RWPE1 (cell line): ENCODE results near the gene TFEB.

Source experiments
- CTCF ChIA-PET: fragments of 350-600 bp; sonication (Branson Sonifier 250); formaldehyde crosslinking; extraction: SDS; loops from one replicate; lab custom pipeline; 2021; lab: Yijun Ruan, JAX
- POLR2A ChIA-PET: fragments of 400-600 bp; formaldehyde crosslinking; extraction: SDS; loops from one replicate; lab custom pipeline; 2020; ENCODE audit warnings: antibody characterized with exemption; ENCODE audit not compliant: low non-redundant PET; lab: Yijun Ruan, JAX
- DNase-seq: peaks from one replicate; pipeline ENCODE4 v3.0.0; 2012; ENCODE audit warnings: low spot score
- H3K27ac ChIP-seq: fragments of 450-650 bp; 2 replicates; pipeline ENCODE4 v1.5.1; 2017
- TF ChIP-seq, protein P1 (sequence below): fragments of 450-650 bp; conservative IDR thresholded peaks from 2 replicates; pipeline ENCODE4 v1.5.1; 2017; ENCODE audit warnings: low read depth, mild to moderate bottlenecking

The TFEB gene

DNA sequence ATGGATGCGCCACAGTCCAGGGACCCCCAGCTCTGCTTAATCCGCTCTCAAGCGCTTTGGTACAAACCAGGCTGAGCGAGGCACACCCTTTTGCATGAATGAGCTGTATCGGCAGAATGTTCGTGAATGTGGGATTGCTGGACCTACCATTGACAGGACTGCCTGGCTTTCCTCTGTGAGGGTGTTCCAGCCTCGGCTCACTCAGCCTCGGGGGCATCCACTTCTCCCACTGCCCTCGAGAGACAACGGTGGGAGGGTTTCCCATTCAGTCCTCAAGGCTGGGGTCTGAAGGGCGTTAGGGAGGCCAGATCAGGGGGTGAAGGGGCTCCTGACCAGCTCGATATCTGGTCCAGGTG lies 79.8 kb downstream of the TFEB start:
- POLR2A ChIA-PET, result interaction anchor here (0.6 kb wide), 1 partner anchor 60 kb away, joined by 3 read pairs; no protein-coding TSS in a partner anchor
- DNase-seq, result no peak

DNA sequence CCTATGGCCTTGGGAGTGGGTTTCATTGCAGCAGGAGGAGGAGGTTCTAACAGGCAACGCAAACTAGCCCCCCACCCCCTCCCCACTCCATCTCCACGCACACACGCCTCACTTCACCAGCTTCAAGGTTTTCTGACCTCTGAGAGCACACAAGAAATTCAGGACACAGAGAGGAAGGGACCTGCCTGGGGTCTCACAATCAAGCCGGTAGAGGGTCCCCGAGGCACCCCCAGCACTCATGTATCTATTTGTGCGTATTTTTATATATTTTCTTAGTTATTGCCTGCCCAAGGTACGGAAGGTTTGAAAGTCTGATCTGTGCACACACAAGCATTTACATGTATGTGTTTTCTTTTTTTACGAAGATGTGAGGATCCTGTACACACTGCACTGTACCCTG lies 80.2 kb downstream of the TFEB start:
- H3K27ac ChIP-seq, result peak overlapping the region; percentile 33; the same call in 1 of the 2 replicates
- TF ChIP-seq, protein P1, sequence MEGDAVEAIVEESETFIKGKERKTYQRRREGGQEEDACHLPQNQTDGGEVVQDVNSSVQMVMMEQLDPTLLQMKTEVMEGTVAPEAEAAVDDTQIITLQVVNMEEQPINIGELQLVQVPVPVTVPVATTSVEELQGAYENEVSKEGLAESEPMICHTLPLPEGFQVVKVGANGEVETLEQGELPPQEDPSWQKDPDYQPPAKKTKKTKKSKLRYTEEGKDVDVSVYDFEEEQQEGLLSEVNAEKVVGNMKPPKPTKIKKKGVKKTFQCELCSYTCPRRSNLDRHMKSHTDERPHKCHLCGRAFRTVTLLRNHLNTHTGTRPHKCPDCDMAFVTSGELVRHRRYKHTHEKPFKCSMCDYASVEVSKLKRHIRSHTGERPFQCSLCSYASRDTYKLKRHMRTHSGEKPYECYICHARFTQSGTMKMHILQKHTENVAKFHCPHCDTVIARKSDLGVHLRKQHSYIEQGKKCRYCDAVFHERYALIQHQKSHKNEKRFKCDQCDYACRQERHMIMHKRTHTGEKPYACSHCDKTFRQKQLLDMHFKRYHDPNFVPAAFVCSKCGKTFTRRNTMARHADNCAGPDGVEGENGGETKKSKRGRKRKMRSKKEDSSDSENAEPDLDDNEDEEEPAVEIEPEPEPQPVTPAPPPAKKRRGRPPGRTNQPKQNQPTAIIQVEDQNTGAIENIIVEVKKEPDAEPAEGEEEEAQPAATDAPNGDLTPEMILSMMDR, result no peak
- POLR2A ChIA-PET, result interaction anchor here (0.6 kb wide), 1 partner anchor 60 kb away, joined by 3 read pairs; no protein-coding TSS in a partner anchor
- DNase-seq, result no peak
- CTCF ChIA-PET, result interaction anchor here (0.6 kb wide), 1 partner anchor 252 kb away, joined by 3 read pairs; no protein-coding TSS in a partner anchor

More for the DNA sequence above, 79.8 kb downstream of the TFEB start:
- CTCF ChIA-PET, result interaction anchor here (0.6 kb wide), 1 partner anchor 252 kb away, joined by 3 read pairs; no protein-coding TSS in a partner anchor
- peak overlapping the region; percentile 33; the same call in 1 of the 2 replicates for H3K27ac ChIP-seq
- TF ChIP-seq, protein P1, result no peak

DNA sequence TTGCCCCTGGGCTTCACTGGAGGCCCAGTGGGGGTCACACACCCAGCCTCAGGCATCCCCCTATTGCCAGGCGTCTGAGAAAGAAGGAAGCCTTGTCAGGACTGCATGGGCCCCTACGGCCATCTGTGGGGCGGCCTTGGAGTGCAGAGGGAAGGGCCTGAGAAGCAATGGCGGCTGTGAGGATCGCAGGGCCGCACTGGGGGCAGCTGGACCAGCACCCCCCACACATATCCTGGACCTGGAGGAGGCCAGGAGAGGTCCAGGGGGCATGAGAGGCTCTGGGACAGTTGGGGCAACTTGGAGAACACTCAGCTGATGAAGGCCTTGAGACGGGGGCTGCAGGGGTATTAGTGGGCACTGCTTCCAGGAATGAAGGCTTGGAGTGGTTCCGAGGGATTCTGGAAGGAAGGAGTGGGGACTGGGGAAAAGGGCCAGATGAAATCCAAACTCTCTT lies 80.7 kb downstream of the TFEB start:
- ChIA-PET POLR2A (no interaction called here), CTCF (no interaction called here)
- TF ChIP-seq, protein P1, result no peak
- H3K27ac ChIP-seq, result peak overlapping the region; percentile 28; the same call in 1 of the 2 replicates
- no peak for DNase-seq

DNA sequence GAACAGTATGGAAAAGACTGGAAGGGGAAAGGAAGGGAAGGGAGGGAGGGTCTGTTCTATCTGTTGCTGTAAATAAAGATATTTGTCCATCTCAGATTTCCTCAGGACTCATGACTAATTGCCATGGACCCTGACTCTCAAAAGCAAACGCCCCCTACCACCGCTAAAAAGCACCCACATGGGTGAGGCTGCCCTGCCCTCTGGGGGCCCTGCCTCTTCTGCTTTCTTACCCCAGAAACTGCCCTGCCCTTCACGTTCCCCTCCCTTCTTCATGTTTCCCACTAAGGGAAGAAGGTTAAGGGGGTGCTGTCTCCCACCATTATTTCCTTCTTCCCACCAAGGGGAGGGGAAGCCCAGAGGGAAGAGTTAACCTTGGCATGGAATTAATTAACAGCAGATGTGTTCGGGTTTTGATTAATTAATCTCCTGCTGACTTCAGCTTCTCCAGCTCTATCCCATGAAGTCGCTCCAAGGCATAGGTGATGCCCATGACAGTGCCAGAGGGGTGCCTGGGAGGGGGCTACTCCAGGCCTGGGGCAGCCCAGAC lies 81.2 kb downstream of the TFEB start:
- no peak for DNase-seq
- POLR2A ChIA-PET, result no interaction called here
- TF ChIP-seq, protein P1, result no peak
- CTCF ChIA-PET, result no interaction called here
- H3K27ac ChIP-seq, result peak overlapping the region; percentile 28

DNA sequence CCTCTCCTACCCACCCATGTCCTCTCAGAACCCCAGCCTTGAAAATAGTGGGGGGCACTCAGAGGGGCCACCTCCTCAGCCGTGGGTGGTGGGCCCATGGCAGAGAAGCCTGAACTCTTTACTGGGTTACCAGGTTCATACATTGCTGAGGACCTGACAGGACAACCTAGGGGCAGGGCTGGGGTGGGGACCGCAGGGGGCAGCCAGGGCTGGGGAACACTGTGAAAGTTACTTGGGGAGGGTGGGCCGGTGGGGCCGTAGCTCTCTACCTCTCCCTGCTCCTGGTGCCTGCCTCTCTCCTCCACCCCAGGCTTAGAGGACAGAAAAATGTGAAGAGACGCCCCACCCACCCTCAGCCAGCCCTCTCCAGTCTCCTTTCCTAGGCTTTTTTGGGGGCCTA lies 81.7 kb downstream of the TFEB start:
- peak overlapping the region; percentile 28 for H3K27ac ChIP-seq
- CTCF ChIA-PET, result no interaction called here
- TF ChIP-seq, protein P1, result no peak
- POLR2A ChIA-PET, result no interaction called here
- DNase-seq, result no peak

DNA sequence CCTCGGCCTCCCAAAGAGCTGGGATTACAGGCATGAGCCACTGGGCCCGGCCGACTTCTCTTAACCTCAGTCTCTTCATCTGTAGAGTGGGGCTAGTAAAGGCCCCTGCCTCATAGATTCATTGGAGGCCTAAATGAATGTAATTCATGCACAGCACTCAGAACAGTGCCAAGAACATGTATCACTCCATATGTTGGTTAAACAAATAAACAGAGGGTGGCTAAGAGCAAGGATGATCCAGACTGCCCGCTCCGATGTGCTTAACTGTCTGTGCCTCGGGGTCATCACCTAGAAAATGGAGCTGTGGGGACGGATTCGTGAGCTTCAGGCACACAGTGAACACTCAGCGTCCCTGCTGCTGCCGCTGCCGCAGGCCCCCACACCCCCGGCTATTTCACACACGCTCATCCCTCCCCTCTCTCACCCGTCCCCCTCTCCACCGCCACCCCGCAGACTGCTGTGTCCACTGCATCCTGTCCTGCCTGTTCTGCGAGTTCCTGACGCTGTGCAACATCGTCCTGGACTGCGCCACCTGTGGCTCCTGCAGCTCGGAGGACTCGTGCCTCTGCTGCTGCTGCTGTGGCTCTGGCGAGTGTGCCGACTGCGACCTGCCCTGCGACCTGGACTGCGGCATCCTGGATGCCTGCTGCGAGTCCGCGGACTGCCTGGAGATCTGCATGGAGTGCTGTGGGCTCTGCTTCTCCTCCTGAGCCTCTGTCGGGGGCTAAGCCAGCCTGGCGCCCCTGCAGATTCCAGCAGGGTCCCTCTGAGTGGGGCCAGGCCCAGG lies 82.3 kb downstream of the TFEB start:
- POLR2A ChIA-PET, result no interaction called here
- CTCF ChIA-PET, result interaction anchor here (0.6 to 2.0 kb wide), 3 partner anchors 31 to 181 kb away, joined by 3 to 9 read pairs (median 4); no protein-coding TSS in a partner anchor
- TF ChIP-seq, protein P1, result no peak
- H3K27ac ChIP-seq, result peak overlapping the region; percentile 28
- no peak for DNase-seq
